HG03280 (cell line): ENCODE results near the gene NMUR1.

Experiments
- ATAC-seq: cut with Tn5 transposase; IDR thresholded peaks from one replicate; pipeline ENCODE4 v1.9.1; 2021; ENCODE audit warnings: mild to moderate bottlenecking, moderate library complexity; ENCODE audit not compliant: unreplicated experiment

NMUR1 gene

GRCh38 chr2:231488331-231488730 lies 41.9 kb downstream of the NMUR1 start:
- ATAC-seq: no peak

- ATAC-seq: no peak
Measured at GRCh38 chr2:231486851-231487596, 43.2 kb downstream of the NMUR1 start.

- peak; percentile 38 for ATAC-seq
Measured at GRCh38 chr2:231483398-231484329, 46.6 kb downstream of the NMUR1 start.

- peak; percentile 64 for ATAC-seq
Measured at GRCh38 chr2:231482806-231483391, 47.3 kb downstream of the NMUR1 start.

- ATAC-seq: no peak
Measured at GRCh38 chr2:231480781-231481180, 49.5 kb downstream of the NMUR1 start.

- no peak for ATAC-seq
Measured at GRCh38 chr2:231479455-231479854, 50.8 kb downstream of the NMUR1 start.

GRCh38 chr2:231476920-231477319 lies 53.3 kb downstream of the NMUR1 start:
- ATAC-seq: no peak

- ATAC-seq: no peak
Measured at GRCh38 chr2:231475965-231476364, 54.3 kb downstream of the NMUR1 start.
